ENCODE data around the gene CLEC17A. TPM values are rescaled to one million over a fixed set of nuclear protein-coding genes. Genes with fewer than 3 reads are reported as not detected.

The CLEC17A gene
- total RNA-seq, 1 donor from 2014 or later = not detected

DNA sequence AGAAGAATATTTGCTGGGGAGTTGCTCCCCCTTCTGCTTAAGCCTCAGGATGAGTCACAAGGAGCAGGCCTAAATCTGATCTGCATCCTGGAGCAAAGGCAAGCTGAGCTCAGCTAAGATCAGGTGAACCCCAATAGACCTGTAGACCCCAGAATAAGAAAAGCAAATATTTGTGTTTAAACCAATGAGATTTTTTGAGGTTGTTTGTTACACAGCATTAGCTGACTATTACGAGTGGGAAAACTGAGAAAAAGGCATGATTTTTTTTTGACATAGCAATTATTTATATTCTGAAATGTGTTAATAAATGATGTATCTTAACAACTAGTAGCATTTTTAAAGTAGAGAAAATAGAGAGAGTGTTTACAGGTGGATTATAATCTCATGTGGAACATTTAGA, 46.7 kb downstream of the CLEC17A start:
- Histone ChIP-seq H3K27ac (no peak overlapping the region), H3K9me3 (no peaks in the 10 kb centered on the region), H3K4me1 (no peaks in the 10 kb centered on the region), H3K27me3 (no peaks in the 10 kb centered on the region), H3K36me3 (no peaks in the 10 kb centered on the region), H3K4me3 (no peak overlapping the region)
- TF ChIP-seq CTCF (IDR thresholded peaks at IDR 0.05) = no peak
- no peak for DNase-seq (ENCODE audit: low spot score in 2 of 2)
- intact Hi-C loops (cut with DNase I) = no loop called here

DNA sequence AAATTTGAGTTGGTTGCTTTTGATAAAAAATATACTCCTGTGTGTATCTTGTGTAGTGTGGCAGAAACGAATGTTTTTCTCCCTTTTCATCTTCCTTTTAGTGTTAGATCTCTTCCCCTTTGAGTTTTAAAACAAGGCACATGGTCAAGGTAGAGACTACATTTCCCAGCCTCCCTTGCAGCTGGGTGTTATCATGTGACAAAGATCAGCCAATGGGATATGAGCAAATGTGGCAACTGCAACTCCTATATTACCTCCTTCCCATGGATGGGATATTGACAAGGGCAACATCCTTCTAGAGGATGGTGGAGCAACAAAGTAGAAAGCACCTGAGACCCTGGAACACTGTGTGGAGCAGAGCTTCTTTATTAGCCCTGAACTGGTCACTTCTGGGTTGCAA, 49.4 kb downstream of the CLEC17A start:
- intact Hi-C loops (cut with DNase I) = no loop called here
- H3K4me1 ChIP-seq = no peaks in the 10 kb centered on the region
- H3K9me3 ChIP-seq = no peaks in the 10 kb centered on the region
- no peaks in the 10 kb centered on the region for H3K36me3 ChIP-seq
- H3K27me3 ChIP-seq = no peaks in the 10 kb centered on the region
- TF ChIP-seq CTCF (IDR thresholded peaks at IDR 0.05) = no peak
- no peak overlapping the region for H3K27ac ChIP-seq
- H3K4me3 ChIP-seq = no peak overlapping the region
- no peak for DNase-seq (ENCODE audit: low spot score in 2 of 2)

- no peak overlapping the region for H3K27ac ChIP-seq
- DNase-seq (ENCODE audit: low spot score in 2 of 2) = no peak
- peaks cover 0 to 5% of the 10 kb centered on the region in 2 donors for H3K9me3 ChIP-seq
- no peaks in the 10 kb centered on the region for H3K36me3 ChIP-seq
- no peak overlapping the region for H3K4me3 ChIP-seq
- TF ChIP-seq CTCF (IDR thresholded peaks at IDR 0.05) = no peak
- intact Hi-C loops (cut with DNase I) = no loop called here
- H3K27me3 ChIP-seq = no peaks in the 10 kb centered on the region
- no peaks in the 10 kb centered on the region for H3K4me1 ChIP-seq
Observed at GRCh38 chr19:14639536-14640277, 56.8 kb downstream of the CLEC17A start.

DNA sequence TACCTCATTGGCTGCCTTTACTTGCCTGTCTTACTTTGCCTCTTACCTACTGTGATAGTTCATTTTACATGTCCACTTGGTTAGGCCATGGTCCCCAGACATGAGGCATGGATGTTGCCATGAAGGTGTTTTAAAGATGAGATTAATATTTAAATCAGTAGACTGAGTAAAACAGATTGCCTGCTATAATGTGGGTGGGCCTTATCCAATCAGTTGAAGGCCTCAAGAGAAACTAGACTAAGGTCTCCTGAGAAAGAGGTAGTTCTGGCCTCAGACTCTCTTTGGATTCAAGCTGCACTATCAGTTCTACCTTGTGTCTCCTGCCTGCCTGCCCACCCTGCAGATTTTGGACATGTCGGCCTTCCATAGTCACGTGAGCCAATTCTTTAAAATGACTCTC, 65.6 kb downstream of the CLEC17A start:
- no peak overlapping the region for H3K4me3 ChIP-seq
- no peak for TF ChIP-seq CTCF (IDR thresholded peaks at IDR 0.05)
- H3K27ac ChIP-seq = no peak overlapping the region
- H3K9me3 ChIP-seq = no peaks in the 10 kb centered on the region
- H3K4me1 ChIP-seq = no peaks in the 10 kb centered on the region
- no peaks in the 10 kb centered on the region for H3K27me3 ChIP-seq
- no peaks in the 10 kb centered on the region for H3K36me3 ChIP-seq
- no peak for DNase-seq (ENCODE audit: low spot score in 2 of 2)
- intact Hi-C loops (cut with DNase I) = no loop called here

GRCh38 chr19:14649020-14649419, 66.1 kb downstream of the CLEC17A start:
- Histone ChIP-seq H3K36me3 (no peaks in the 10 kb centered on the region), H3K27ac (no peak overlapping the region), H3K9me3 (no peaks in the 10 kb centered on the region), H3K4me3 (no peak overlapping the region), H3K27me3 (no peaks in the 10 kb centered on the region), H3K4me1 (no peaks in the 10 kb centered on the region)
- intact Hi-C loops (cut with DNase I) = no loop called here
- no peak for DNase-seq (ENCODE audit: low spot score in 2 of 2)
- no peak for TF ChIP-seq CTCF (IDR thresholded peaks at IDR 0.05)

- intact Hi-C loops (cut with DNase I) = no loop called here
- Histone ChIP-seq H3K36me3 (no peaks in the 10 kb centered on the region), H3K4me1 (no peaks in the 10 kb centered on the region), H3K27ac (no peak overlapping the region), H3K4me3 (no peak overlapping the region), H3K27me3 (no peaks in the 10 kb centered on the region), H3K9me3 (no peaks in the 10 kb centered on the region)
- DNase-seq (ENCODE audit: low spot score in 2 of 2) = no peak
- no peak for TF ChIP-seq CTCF (IDR thresholded peaks at IDR 0.05)
Observed at GRCh38 chr19:14650161-14650560, 67.3 kb downstream of the CLEC17A start.

Data from ascending aorta (tissue), 2 donors.